IPS-18c (cell line): ENCODE data around the gene GRPR.
"Not testable (repeated sequence)": the region's sequence is repeated elsewhere in the genome, so short reads cannot be mapped to it uniquely, and the experiment has no call there.

Source experiments
- H3K4me3 ChIP-seq: 2 replicates; pipeline ENCODE4 v1.7.0; 2013; ENCODE audit warnings: low read depth, mild to moderate bottlenecking, low read length, moderate library complexity; ENCODE audit not compliant: insufficient read depth
- H3K9me3 ChIP-seq: one replicate; pipeline ENCODE4 v1.6.1; 2013; ENCODE audit warnings: mild to moderate bottlenecking, low read length, moderate library complexity; ENCODE audit not compliant: control insufficient read depth, insufficient read depth

The GRPR gene

GRCh38 chrX:16125520-16126149 lies 2.3 kb downstream of the GRPR start:
- Histone ChIP-seq H3K4me3 (peak overlapping the region; percentile 68), H3K9me3 (no peaks in the 10 kb centered on the region)

DNA sequence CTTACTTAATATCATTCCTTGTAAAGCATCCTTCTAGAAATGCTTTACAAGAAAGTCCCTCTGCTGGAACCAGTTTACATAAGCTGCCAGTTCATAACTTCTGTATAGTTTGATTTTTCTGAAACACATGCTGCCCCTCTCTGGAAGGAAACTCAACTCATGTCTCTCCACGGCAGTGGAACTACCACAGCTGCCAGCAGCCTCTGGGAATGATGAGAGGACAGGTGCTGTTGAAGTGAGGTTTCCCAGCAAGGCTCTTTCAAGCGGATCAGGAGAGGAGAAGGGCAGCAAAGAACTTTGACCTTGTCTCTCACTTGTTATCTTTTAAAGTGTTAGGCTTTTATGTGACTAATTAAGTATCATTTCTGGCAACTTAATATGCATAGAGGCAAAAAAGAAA lies 7.3 kb downstream of the GRPR start:
- Histone ChIP-seq H3K4me3 (no peak overlapping the region; the same call in 1 of the 2 replicates), H3K9me3 (no peaks in the 10 kb centered on the region)

GRCh38 chrX:16134936-16135335 lies 11.6 kb downstream of the GRPR start:
- Histone ChIP-seq H3K9me3 (no peaks in the 10 kb centered on the region), H3K4me3 (no peak overlapping the region; the same call in 1 of the 2 replicates)

DNA sequence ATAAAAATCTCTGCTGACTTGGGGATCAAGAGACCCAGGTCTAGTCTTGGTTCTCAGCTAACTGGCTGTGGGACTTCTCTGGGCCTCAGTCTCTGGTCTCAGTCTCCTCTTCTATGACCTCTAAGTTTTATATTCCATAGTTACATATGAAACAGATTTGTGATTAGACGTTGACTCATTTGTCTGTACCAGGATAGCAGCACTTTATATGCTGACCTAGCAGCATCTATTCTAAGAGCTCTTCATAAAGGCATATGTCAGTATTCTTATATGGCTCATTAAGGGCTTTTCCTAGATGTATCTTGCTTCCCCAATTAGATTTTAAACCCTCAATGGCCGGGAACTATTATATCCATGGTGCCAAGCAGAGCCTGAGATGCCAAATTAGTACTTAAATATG lies 12.7 kb downstream of the GRPR start:
- Histone ChIP-seq H3K9me3 (no peaks in the 10 kb centered on the region), H3K4me3 (no peak overlapping the region)

DNA sequence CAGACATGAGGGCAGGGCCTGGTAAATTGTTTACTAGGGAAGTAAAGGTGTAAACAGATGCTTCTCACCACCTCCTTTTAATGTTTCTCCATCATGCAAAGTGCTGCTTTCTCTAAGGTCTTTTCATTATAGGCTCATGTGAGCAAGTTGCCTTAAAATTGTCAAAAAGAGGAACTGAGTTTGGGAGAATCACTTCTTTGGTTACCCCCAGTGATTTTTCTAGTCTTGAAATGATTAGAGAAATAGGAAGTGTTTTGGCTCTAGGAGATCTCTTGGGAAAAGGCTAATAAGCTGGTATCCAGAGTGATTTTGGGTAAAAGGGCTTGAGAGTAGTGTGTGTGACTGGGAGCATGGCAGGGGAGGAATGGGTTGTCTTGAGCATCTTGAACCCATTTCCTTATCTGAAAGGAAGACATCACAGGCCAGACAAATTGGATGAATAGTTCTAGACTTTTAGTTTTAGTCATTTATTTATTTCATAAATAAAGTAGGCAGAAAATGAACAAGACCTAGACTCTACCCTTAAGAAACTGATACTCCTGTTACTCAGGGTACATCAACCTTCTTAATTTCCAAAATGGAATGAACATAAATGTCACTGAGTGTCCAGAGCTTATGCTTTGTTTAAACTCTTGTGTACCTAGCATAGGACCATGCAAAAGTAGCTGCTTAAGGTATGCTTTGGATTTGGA lies 14.2 kb downstream of the GRPR start:
- no peaks in the 10 kb centered on the region for H3K9me3 ChIP-seq
- H3K4me3 ChIP-seq, result no peak overlapping the region

- H3K9me3 ChIP-seq, result no peaks in the 10 kb centered on the region
Observed at GRCh38 chrX:16138108-16138427, 14.7 kb downstream of the GRPR start.

GRCh38 chrX:16140448-16140847 lies 17.1 kb downstream of the GRPR start:
- Histone ChIP-seq H3K9me3 (no peaks in the 10 kb centered on the region), H3K4me3 (no peak overlapping the region)

More at GRCh38 chrX:16138108-16138427, 14.7 kb downstream of the GRPR start:
- H3K4me3 ChIP-seq, result no peak overlapping the region

DNA sequence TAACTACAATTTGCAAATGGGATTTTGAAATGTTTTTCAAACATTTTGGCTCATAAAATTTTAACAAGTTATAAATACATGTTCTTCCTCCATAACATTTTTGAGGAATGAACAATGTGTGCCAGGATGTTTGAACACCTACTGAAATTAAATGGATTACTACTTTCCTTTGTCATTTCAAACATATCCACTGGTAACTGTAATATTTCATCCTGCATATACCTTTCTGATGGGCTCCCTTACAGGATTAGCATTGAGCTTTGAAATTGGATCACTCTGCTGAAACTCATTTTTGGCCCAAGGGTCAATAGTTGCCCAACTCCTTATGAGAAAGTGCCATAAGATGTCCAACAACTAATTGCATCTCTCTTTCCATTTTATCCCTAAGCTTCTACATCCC lies 17.6 kb downstream of the GRPR start:
- H3K9me3 ChIP-seq, result no peaks in the 10 kb centered on the region

DNA sequence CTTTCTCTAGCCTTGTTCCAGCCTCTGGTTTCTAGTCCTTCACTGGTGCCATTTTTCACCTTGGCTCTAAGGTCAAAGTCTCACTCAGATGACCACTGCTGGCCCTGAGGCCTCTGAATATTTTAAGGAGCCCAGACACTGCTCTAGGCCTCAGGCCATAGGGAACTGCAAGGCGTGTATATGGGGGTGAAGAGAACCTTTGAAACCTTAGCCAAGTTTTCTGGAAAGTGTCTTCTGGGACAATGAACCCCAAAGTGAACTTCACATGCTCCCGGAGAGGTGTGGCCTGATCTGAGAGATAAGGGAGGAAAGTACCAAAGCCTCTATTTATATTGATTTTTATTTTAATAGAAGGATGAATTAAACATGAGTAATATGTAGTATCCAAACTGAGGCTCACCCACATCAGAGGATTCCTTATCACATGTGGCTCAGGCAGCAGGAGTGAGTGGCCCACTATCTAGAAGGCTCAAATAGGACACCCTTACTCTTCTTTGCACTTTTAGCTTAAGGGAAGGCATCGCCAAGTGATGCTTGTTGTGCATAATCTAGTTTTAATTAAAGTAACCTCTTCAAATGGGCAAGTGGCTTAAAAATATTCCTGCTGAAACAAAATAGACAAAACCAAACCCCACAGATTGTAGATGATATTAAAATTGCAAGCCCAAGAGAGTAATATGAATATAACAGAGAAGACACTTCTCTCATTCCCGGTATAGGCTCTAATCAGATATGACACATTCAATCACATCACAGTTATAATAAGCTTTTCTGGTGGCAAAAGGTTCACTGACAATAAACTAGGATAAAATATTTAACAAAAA lies 18.3 kb downstream of the GRPR start:
- H3K4me3 ChIP-seq, result no peak overlapping the region
- H3K9me3 ChIP-seq, result no peaks in the 10 kb centered on the region

More for the DNA sequence above, 17.6 kb downstream of the GRPR start:
- H3K4me3 ChIP-seq, result no peak overlapping the region

DNA sequence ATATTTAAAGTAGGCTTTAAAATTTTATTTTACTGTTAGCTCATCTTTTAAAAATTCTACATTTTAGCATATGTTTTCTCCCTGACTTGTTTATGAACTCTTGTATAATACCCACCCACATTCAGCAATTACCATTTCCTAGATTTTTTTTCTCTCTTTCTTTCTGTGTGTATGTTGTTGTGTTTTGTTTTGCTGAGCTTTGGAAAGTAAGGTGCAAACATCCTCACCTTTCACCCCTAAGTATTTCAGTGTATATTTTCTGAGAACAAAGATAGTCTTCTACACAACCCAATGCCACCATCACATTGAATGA lies 18.8 kb downstream of the GRPR start:
- Histone ChIP-seq H3K4me3 (no peak overlapping the region), H3K9me3 (no peaks in the 10 kb centered on the region)

DNA sequence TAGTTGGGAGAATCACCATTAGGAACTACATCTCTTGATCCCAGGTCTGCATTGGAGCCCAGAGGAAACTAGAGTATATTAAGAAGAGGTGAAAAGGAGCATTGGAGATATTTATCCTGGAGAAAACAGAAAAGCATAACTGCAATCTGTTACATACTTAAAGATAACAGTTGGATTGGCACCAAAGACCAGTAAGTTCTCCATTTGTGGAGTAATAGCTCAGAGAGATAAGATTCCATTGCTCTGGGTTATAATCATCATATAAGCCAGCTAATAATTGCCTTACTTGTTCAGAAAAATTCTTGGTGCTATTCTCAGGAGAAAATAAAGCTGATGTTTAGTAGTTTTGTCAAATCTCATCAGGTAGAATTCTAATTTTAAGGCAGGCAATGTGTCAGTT lies 20.6 kb downstream of the GRPR start:
- H3K4me3 ChIP-seq, result no peak overlapping the region
- H3K9me3 ChIP-seq, result peaks cover 3% of the 10 kb centered on the region

DNA sequence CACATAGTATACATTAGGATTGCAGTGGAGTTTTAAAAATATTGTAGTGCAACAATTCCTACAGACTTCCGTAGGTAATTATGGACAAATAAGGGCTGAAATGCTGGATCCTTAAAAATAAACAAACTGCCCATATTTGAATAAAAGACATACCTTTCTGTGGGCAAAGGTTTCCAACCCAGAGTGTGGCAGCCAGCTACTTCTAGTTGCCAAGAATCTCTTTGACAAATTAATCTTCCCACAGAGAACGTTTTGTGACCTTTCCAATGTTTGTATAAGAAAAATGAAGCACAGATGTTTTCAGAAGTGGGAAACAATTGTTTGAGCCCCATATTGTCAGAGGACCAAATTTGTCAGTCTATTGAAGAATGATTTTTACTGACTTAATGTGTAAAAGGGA lies 21.1 kb downstream of the GRPR start:
- H3K9me3 ChIP-seq, result peaks cover 3% of the 10 kb centered on the region
- H3K4me3 ChIP-seq, result no peak overlapping the region

GRCh38 chrX:16145093-16145492 lies 21.7 kb downstream of the GRPR start:
- not testable (repeated sequence) for H3K9me3 ChIP-seq, H3K4me3 ChIP-seq

DNA sequence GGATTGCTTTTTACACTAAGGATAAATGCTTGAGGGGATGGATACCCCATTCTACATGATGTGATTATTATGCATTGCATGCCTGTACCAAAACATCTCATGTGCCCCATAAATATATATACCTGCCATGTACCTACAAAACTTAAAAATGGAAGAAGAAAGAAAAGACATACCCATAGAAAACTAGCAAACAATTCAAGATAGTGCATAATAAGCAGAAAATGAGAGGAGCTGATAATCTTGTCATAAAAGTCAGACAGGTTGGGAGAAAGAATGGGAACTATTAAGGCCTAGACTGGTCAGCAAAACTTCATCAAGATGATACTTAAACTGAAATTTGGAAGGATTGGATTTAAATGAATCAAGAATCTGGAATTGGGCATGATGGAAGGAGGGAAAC lies 22.3 kb downstream of the GRPR start:
- Histone ChIP-seq H3K4me3 (no peak overlapping the region), H3K9me3 (peaks cover 3% of the 10 kb centered on the region)

DNA sequence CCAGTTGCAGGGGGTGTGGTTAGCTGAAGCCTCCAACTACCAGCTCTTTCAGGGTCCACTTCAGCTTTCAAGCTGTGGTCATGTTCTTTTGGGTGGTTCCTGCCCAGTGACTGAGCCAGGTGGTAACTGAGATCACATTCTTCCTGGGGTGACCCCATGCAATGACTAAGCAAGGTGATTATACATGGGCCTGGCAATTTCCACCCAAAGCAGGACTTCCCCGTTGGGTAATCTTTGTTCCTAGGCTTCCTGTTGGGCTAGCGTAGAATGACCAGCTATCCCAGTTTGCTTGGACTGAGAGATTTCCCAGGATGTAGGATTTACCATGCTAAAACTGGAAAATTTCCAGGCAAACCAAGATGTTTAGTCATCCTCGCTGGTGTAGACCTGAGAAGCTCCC lies 25.5 kb downstream of the GRPR start:
- peaks cover 3% of the 10 kb centered on the region for H3K9me3 ChIP-seq
- no peak overlapping the region for H3K4me3 ChIP-seq

DNA sequence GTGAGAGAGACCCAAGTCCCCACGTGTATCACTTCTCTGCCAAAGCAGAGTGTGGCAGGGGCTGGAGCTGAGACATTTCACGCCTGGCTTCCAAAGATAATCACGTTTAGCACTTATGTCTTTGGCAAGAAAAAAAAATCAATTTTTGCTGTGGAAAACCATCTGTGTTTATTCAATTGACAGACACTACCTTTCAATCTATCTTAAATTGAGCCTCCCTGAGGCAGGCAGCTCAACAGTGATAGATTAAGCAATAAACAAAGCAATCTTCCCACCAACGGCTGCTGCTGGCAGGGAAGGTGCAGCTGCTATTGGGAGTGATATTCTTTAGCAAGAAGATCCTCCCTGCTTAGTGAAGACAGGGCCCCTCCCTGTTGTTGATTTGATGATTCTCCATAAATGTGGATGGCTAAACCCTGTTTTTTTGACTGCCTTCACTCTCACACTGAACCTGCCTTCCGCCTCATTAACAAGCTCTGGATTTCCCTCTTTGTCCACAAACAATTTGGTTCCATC lies 32.3 kb downstream of the GRPR start:
- no peak overlapping the region for H3K4me3 ChIP-seq

GRCh38 chrX:16156692-16157331 lies 33.4 kb downstream of the GRPR start:
- Histone ChIP-seq H3K4me3 (no peak overlapping the region), H3K9me3 (no peaks in the 10 kb centered on the region)

More for the DNA sequence above, 32.3 kb downstream of the GRPR start:
- no peaks in the 10 kb centered on the region for H3K9me3 ChIP-seq

DNA sequence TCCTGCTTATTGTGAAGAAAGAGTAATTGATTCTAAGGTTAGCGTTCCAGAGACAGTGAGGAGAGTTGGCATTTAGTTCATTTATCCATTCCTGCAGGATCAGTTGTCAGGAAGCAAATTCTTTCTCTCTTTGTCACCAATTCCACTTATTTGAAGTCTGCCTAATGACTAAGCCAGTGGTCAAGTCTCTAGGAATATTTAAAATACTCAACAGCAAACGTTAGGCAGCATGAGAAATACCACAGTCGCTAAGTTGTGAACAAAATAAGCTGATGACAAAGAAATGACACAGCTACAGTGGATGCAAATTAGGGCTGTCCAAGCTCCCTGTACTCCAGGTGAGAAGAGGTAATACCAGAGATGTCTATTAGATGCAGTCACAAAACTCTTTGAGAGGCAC lies 37.4 kb downstream of the GRPR start:
- H3K4me3 ChIP-seq, result no peak overlapping the region

More for the DNA sequence above, 37.4 kb downstream of the GRPR start:
- no peaks in the 10 kb centered on the region for H3K9me3 ChIP-seq
